Spleen (tissue), 11 donors: ENCODE data around the gene CASQ2. TPM values are rescaled to one million over a fixed set of nuclear protein-coding genes. Genes with fewer than 3 reads are reported as not detected.

Source experiments
- DNase-seq: peaks from one replicate; pipeline ENCODE4 v3.0.0-alpha.2; 2020
- H3K27ac ChIP-seq, 8 donors: fragments of 200-600 bp; sonication (generic) in 7 of 8; 1 replicate in 4 of 8; 2 replicates in 4 of 8; pipeline versions ENCODE4 v1.5.0 to v1.8.0; 2016 to 2021; ENCODE audit warnings: inconsistent platforms in 4 of 8, mild to moderate bottlenecking in 4 of 8, moderate library complexity in 1 of 8
- H3K27me3 ChIP-seq, 7 donors: fragments of 200-600 bp; sonication (generic) in 6 of 7; replicated peaks in 1 of 7; 1 replicate in 4 of 7; 2 replicates in 3 of 7; pipeline versions ENCODE4 v1.5.0 to v1.8.0; 2016 to 2021; ENCODE audit warnings: inconsistent platforms in 3 of 7, mild to moderate bottlenecking in 1 of 7
- H3K36me3 ChIP-seq, 6 donors: fragments of 200-600 bp; sonication (generic) in 5 of 6; 1 replicate in 4 of 6; 2 replicates in 2 of 6; pipeline versions ENCODE4 v1.5.0 to v1.8.0; 2016 to 2021; ENCODE audit warnings: inconsistent platforms in 2 of 6
- H3K4me1 ChIP-seq, 6 donors: fragments of 200-600 bp; sonication (generic) in 5 of 6; 1 replicate in 3 of 6; 2 replicates in 3 of 6; pipeline versions ENCODE4 v1.5.0 to v1.8.0; 2016 to 2021; ENCODE audit warnings: inconsistent platforms in 3 of 6
- H3K4me3 ChIP-seq, 8 donors: fragments of 200-600 bp; sonication (generic) in 7 of 8; 1 replicate in 4 of 8; 2 replicates in 4 of 8; pipeline versions ENCODE4 v1.5.0 to v1.8.0; 2016 to 2021; ENCODE audit warnings: inconsistent platforms in 4 of 8, mild to moderate bottlenecking in 4 of 8, moderate library complexity in 2 of 8
- H3K9me3 ChIP-seq, 8 donors: fragments of 200-600 bp; sonication (generic) in 7 of 8; 1 replicate in 4 of 8; 2 replicates in 4 of 8; pipeline versions ENCODE4 v1.5.0 to v1.8.0; 2016 to 2021; ENCODE audit warnings: inconsistent platforms in 4 of 8
- CTCF ChIP-seq, 11 experiments: fragments of 200-600 bp in 7 of 11; fragments of 450-650 bp in 4 of 11; sonication (generic) in 4 of 11; IDR thresholded peaks in 8 of 11; conservative IDR thresholded peaks in 3 of 11; 1 replicate in 7 of 11; 2 replicates in 4 of 11; pipeline versions ENCODE4 v1.4.0 to v1.8.0; 2016 to 2021; ENCODE audit warnings: antibody characterized with exemption in 11 of 11, inconsistent platforms in 4 of 11, mild to moderate bottlenecking in 1 of 11
- POLR2A ChIP-seq, 3 donors: fragments of 450-650 bp; IDR thresholded peaks; one replicate each; pipeline ENCODE4 v1.5.1; 2017; ENCODE audit warnings: antibody characterized with exemption in 3 of 3, mild to moderate bottlenecking in 1 of 3
- POLR2AphosphoS5 ChIP-seq, 3 donors: sonication (generic); formaldehyde crosslinking; IDR thresholded peaks; one replicate each; pipeline ENCODE4 v1.5.1; 2017; ENCODE audit warnings: antibody characterized with exemption in 3 of 3
- WGBS, 5 donors: extraction: QIAGEN DNeasy Blood & Tissue Kit in 3 of 5; methylation state at CpG; one replicate each; pipeline versions ENCODE4 v1.1.5 to v1.1.7; 2013 to 2018; 5-methylcytosine and 5-hydroxymethylcytosine counted together
- intact Hi-C: fragments of 100-400 bp; cut with DNase I; formaldehyde crosslinking; loops from one replicate; pipeline ENCODE4 v1.15.0; 2023; ENCODE audit warnings: low total_unique reads
- polyA plus RNA-seq, 3 donors: library from polyadenylated mRNA; stranded (reverse); fragments of 200-250 nt; gene quantifications; one replicate each; pipeline ENCODE4 v1.2.1, GENCODE V29; 2013
- total RNA-seq, 7 donors: library from RNA; depleted of rRNA in 3 of 7; stranded (reverse); fragments of >200 nt in 3 of 7; fragmentation: NEBNext Ultra II Directional in 4 of 7; extraction: Animal tissue kit (Norgen Biotek cat#: 25700) in 4 of 7; gene quantifications; one replicate each; pipeline versions ENCODE4 v1.1.0 to v1.2.1, GENCODE V29; 2016 to 2021
- donor health status: healthy with polysubstance abuse.
- donor health status: DM: no; HTN: no; CAD: no; lungs with moderate emphysema.
- donor health status: DM: no; HTN: no; CAD: no.
- donor health status: Bipolar disorder and iron deficiency.
- donor health status: healthy.
- donor health status: DM: no; HTN: no; CAD: no.
- donor health status: DM: yes; HTN: yes; CAD: no.

The CASQ2 gene
- total and polyA plus RNA-seq, 10 donors: 0.24 to 0.93 (median 0.51) TPM

DNA sequence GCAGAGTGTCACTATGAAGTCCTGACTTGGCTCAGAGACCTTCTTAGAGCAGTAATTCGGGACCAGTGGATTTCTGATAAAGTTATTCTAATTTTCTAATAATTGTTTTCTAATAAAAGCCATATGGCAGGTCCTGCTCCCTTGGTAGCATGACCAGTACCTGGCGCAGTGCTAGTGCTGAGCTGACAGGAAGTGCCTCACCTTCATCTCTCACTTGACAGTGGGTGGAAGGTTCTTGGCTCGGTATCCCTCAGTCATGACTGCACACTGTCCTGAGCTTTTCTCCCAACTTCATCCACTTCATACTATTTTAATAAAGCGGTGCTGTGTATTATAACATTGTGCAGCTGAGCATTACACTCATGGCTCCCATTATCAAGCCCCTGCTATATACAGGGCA lies 112.6 kb downstream of the CASQ2 start:
- H3K36me3 ChIP-seq: peaks cover 0 to 27% (median 0%) of the 10 kb centered on the region in 6 donors
- 82 to 88% (median 86%) methylated on average over 4 of the region's 4 CpGs for WGBS, 5 donors
- DNase-seq: no peak

DNA sequence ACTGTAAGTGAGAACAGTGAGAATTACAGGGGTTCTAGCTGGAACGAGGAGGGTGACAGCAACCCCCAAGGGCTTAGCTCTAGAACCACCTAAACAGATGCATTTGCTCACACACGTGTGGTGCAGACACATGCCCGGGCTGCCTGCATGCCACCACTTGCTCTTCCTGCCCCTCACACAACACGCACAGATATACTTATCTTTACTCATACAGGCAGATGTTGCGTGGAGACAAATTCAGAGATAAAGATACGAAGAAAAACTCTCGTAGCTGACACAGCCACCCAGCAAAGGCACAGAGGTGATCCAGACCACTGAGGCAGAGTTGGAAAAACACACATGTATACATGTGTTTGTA lies 113.2 kb downstream of the CASQ2 start:
- Histone ChIP-seq H3K4me1 (peaks cover 0 to 26% (median 16%) of the 10 kb centered on the region in 6 donors), H3K36me3 (peaks cover 0 to 21% (median 0%) of the 10 kb centered on the region in 6 donors), H3K27ac (peak overlapping the region in 6 of 8 donors; percentile 20 to 59 (median 42)), H3K9me3 (no peaks in the 10 kb centered on the region), H3K27me3 (no peaks in the 10 kb centered on the region), H3K4me3 (no peak overlapping the region)
- no peak for TF ChIP-seq POLR2AphosphoS5 (IDR thresholded peaks at IDR 0.05)
- TF ChIP-seq POLR2A (IDR thresholded peaks at IDR 0.05): no peak
- TF ChIP-seq CTCF (IDR thresholded peaks at IDR 0.05 in 8 of 11, conservative IDR thresholded peaks at IDR 0.05 in 3 of 11): no peak
- intact Hi-C loops: no loop called here
- 40 to 50% (median 42%) methylated on average over 7 of the region's 7 CpGs for WGBS, 5 donors
- no peak for DNase-seq

More for the DNA sequence above, 112.6 kb downstream of the CASQ2 start:
- intact Hi-C loops: no loop called here
- TF ChIP-seq POLR2AphosphoS5 (IDR thresholded peaks at IDR 0.05) (no peak), POLR2A (IDR thresholded peaks at IDR 0.05) (no peak), CTCF (IDR thresholded peaks at IDR 0.05 in 8 of 11, conservative IDR thresholded peaks at IDR 0.05 in 3 of 11) (no peak)
- Histone ChIP-seq H3K27ac (peak overlapping the region in 4 of 8 donors; percentile 35 to 55 (median 42)), H3K27me3 (no peaks in the 10 kb centered on the region), H3K9me3 (no peaks in the 10 kb centered on the region), H3K4me3 (no peak overlapping the region), H3K4me1 (peaks cover 0 to 26% (median 16%) of the 10 kb centered on the region in 6 donors)

- intact Hi-C loops: no loop called here
- 33 to 43% (median 33%) methylated on average over 14 of the region's 14 CpGs for WGBS, 5 donors
- Histone ChIP-seq H3K27me3 (no peaks in the 10 kb centered on the region), H3K36me3 (peaks cover 0 to 16% (median 0%) of the 10 kb centered on the region in 6 donors), H3K9me3 (no peaks in the 10 kb centered on the region), H3K4me3 (no peak overlapping the region), H3K27ac (peak overlapping the region in 6 of 8 donors; percentile 20 to 59 (median 42)), H3K4me1 (peaks cover 0 to 26% (median 16%) of the 10 kb centered on the region in 6 donors)
- no peak for DNase-seq
- TF ChIP-seq POLR2A (IDR thresholded peaks at IDR 0.05) (no peak), POLR2AphosphoS5 (IDR thresholded peaks at IDR 0.05) (peak in 1 of 3 donors; percentile 53)
Measured at GRCh38 chr1:115654663-115655305, 113.7 kb downstream of the CASQ2 start.

- Histone ChIP-seq H3K36me3 (peaks cover 0 to 13% (median 0%) of the 10 kb centered on the region in 6 donors), H3K27ac (peak overlapping the region in 2 of 8 donors; percentile 44 to 59), H3K4me1 (peaks cover 0 to 27% (median 16%) of the 10 kb centered on the region in 6 donors), H3K4me3 (no peak overlapping the region), H3K9me3 (no peaks in the 10 kb centered on the region), H3K27me3 (no peaks in the 10 kb centered on the region)
- TF ChIP-seq POLR2AphosphoS5 (IDR thresholded peaks at IDR 0.05) (no peak), POLR2A (IDR thresholded peaks at IDR 0.05) (no peak), CTCF (IDR thresholded peaks at IDR 0.05 in 8 of 11, conservative IDR thresholded peaks at IDR 0.05 in 3 of 11) (no peak)
- 92 to 96% (median 95%) methylated on average over 3 of the region's 3 CpGs for WGBS, 5 donors
- no peak for DNase-seq
- intact Hi-C loops: no loop called here
Measured at GRCh38 chr1:115654125-115654524, 114.4 kb downstream of the CASQ2 start.
